Measurements from ENCODE around the gene MAGI2. TPM values are rescaled to one million over a fixed set of nuclear protein-coding genes. Genes with fewer than 3 reads are reported as not detected.
A peak's percentile ranks its signal among the peaks of the same experiment; 100 is the strongest.

The MAGI2 gene
- total RNA-seq, 1 experiment from 2014 or later, result 0.07 TPM

- intact Hi-C loops (cut with micrococcal nuclease), result no loop called here
- ChIA-PET CTCF (no interaction called here), POLR2A (no interaction called here)
- Mint-ChIP-seq H3K36me3 (ENCODE audit: insufficient read depth, unreplicated experiment) (no peaks in the 10 kb centered on the region), H3K27me3 (ENCODE audit: insufficient read depth, unreplicated experiment) (no peaks in the 10 kb centered on the region), H3K9me3 (ENCODE audit: unreplicated experiment) (peaks cover 11% of the 10 kb centered on the region), H3K27ac (ENCODE audit: low read depth, unreplicated experiment) (no peak overlapping the region), H3K4me1 (ENCODE audit: insufficient read depth, unreplicated experiment) (no peaks in the 10 kb centered on the region), H3K4me3 (ENCODE audit: unreplicated experiment) (no peak overlapping the region)
- TF ChIP-seq CTCF (IDR thresholded peaks at IDR 0.05; ENCODE audit: unreplicated experiment), result no peak
- BruUV-seq (replicated peaks), result no TSS peak
- DNase-seq (ENCODE audit: unreplicated experiment), result no peak
These were observed 917.8 kb downstream of the MAGI2 start for GRCh38 chr7:78535655-78536054.

- Mint-ChIP-seq H3K27ac (ENCODE audit: low read depth, unreplicated experiment) (no peak overlapping the region), H3K27me3 (ENCODE audit: insufficient read depth, unreplicated experiment) (no peaks in the 10 kb centered on the region), H3K4me3 (ENCODE audit: unreplicated experiment) (no peak overlapping the region), H3K4me1 (ENCODE audit: insufficient read depth, unreplicated experiment) (no peaks in the 10 kb centered on the region), H3K36me3 (ENCODE audit: insufficient read depth, unreplicated experiment) (no peaks in the 10 kb centered on the region), H3K9me3 (ENCODE audit: unreplicated experiment) (peaks cover 11% of the 10 kb centered on the region)
- no peak for TF ChIP-seq CTCF (IDR thresholded peaks at IDR 0.05; ENCODE audit: unreplicated experiment)
- BruUV-seq (replicated peaks), result no TSS peak
- intact Hi-C loops (cut with micrococcal nuclease), result no loop called here
- CTCF ChIA-PET, result interaction anchor here (0.6 kb wide), 1 partner anchor 888 kb away, joined by 4 read pairs; no protein-coding TSS in a partner anchor
- POLR2A ChIA-PET, result no interaction called here
- peak; percentile 22 for DNase-seq (ENCODE audit: unreplicated experiment)
These were observed 923.1 kb downstream of the MAGI2 start for GRCh38 chr7:78530351-78530750.

GRCh38 chr7:78529392-78529791 lies 924.1 kb downstream of the MAGI2 start:
- Mint-ChIP-seq H3K27ac (ENCODE audit: low read depth, unreplicated experiment) (no peak overlapping the region), H3K4me3 (ENCODE audit: unreplicated experiment) (no peak overlapping the region), H3K9me3 (ENCODE audit: unreplicated experiment) (peaks cover 11% of the 10 kb centered on the region), H3K4me1 (ENCODE audit: insufficient read depth, unreplicated experiment) (no peaks in the 10 kb centered on the region), H3K27me3 (ENCODE audit: insufficient read depth, unreplicated experiment) (no peaks in the 10 kb centered on the region), H3K36me3 (ENCODE audit: insufficient read depth, unreplicated experiment) (no peaks in the 10 kb centered on the region)
- CTCF ChIA-PET, result no interaction called here
- DNase-seq (ENCODE audit: unreplicated experiment), result no peak
- intact Hi-C loops (cut with micrococcal nuclease), result no loop called here
- TF ChIP-seq CTCF (IDR thresholded peaks at IDR 0.05; ENCODE audit: unreplicated experiment), result no peak
- POLR2A ChIA-PET, result no interaction called here
- no TSS peak for BruUV-seq (replicated peaks)

- peaks cover 11% of the 10 kb centered on the region for H3K9me3 Mint-ChIP-seq (ENCODE audit: unreplicated experiment)
- intact Hi-C loops (cut with micrococcal nuclease), result no loop called here
- no peak for DNase-seq (ENCODE audit: unreplicated experiment)
- no TSS peak for BruUV-seq (replicated peaks)
- no peaks in the 10 kb centered on the region for H3K27me3 Mint-ChIP-seq (ENCODE audit: insufficient read depth, unreplicated experiment)
- H3K36me3 Mint-ChIP-seq (ENCODE audit: insufficient read depth, unreplicated experiment), result no peaks in the 10 kb centered on the region
- TF ChIP-seq CTCF (IDR thresholded peaks at IDR 0.05; ENCODE audit: unreplicated experiment), result no peak
- no peak overlapping the region for H3K27ac Mint-ChIP-seq (ENCODE audit: low read depth, unreplicated experiment)
- ChIA-PET POLR2A (no interaction called here), CTCF (interaction anchor here (0.9 kb wide), 1 partner anchor 508 kb away, joined by 4 read pairs; no protein-coding TSS in a partner anchor)
- no peak overlapping the region for H3K4me3 Mint-ChIP-seq (ENCODE audit: unreplicated experiment)
- no peaks in the 10 kb centered on the region for H3K4me1 Mint-ChIP-seq (ENCODE audit: insufficient read depth, unreplicated experiment)
These were observed 924.5 kb downstream of the MAGI2 start for GRCh38 chr7:78528964-78529363.

Data from MCF 10A (cell line).